WERI-Rb-1 (cell line): ENCODE data around the gene SYNJ1.

Source experiments
- DNase-seq: peaks from one replicate; pipeline ENCODE4 v3.0.0-alpha.2; 2020
- H3K27ac ChIP-seq: fragments of 250-450 bp; sonication (Bioruptor Pico); 2 replicates; pipeline ENCODE4 v1.5.1; 2020; ENCODE audit warnings: mild to moderate bottlenecking, moderate library complexity
- H3K27me3 ChIP-seq: fragments of 250-450 bp; sonication (Bioruptor Pico); 2 replicates; pipeline ENCODE4 v1.5.1; 2021; ENCODE audit warnings: mild to moderate bottlenecking, low read depth, moderate library complexity; ENCODE audit not compliant: insufficient read depth, severe bottlenecking
- H3K36me3 ChIP-seq: fragments of 250-450 bp; sonication (Bioruptor Pico); 2 replicates; pipeline ENCODE4 v1.5.1; 2020; ENCODE audit warnings: mild to moderate bottlenecking, moderate library complexity
- H3K4me3 ChIP-seq: 2 replicates; pipeline ENCODE4 v1.5.1; 2011; ENCODE audit warnings: low read depth, mild to moderate bottlenecking, control low read depth, low read length
- H3K9me3 ChIP-seq: fragments of 250-450 bp; sonication (Bioruptor Pico); 2 replicates; pipeline ENCODE4 v1.5.1; 2021; ENCODE audit warnings: mild to moderate bottlenecking, moderate library complexity; ENCODE audit not compliant: severe bottlenecking
- CTCF ChIP-seq: IDR thresholded peaks from 2 replicates; pipeline ENCODE4 v1.5.1; 2011; ENCODE audit warnings: low read depth, mild to moderate bottlenecking, control low read depth, inconsistent platforms, low read length

Gene SYNJ1

GRCh38 chr21:32658524-32658923 lies 69.3 kb downstream of the SYNJ1 start:
- Histone ChIP-seq H3K36me3 (peaks cover 41% of the 10 kb centered on the region), H3K27me3 (no peaks in the 10 kb centered on the region)

GRCh38 chr21:32653326-32653901 lies 74.4 kb downstream of the SYNJ1 start:
- Histone ChIP-seq H3K4me3 (no peak overlapping the region), H3K36me3 (peaks cover 48% of the 10 kb centered on the region), H3K9me3 (no peaks in the 10 kb centered on the region), H3K27ac (no peak overlapping the region), H3K27me3 (no peaks in the 10 kb centered on the region)
- TF ChIP-seq CTCF = peak; percentile 82
- DNase-seq = peak; percentile 40

More at GRCh38 chr21:32658524-32658923, 69.3 kb downstream of the SYNJ1 start:
- TF ChIP-seq CTCF = no peak
- Histone ChIP-seq H3K9me3 (no peaks in the 10 kb centered on the region), H3K4me3 (no peak overlapping the region), H3K27ac (no peak overlapping the region)
- no peak for DNase-seq

GRCh38 chr21:32648165-32648564 lies 79.6 kb downstream of the SYNJ1 start:
- Histone ChIP-seq H3K36me3 (peaks cover 31% of the 10 kb centered on the region), H3K27me3 (no peaks in the 10 kb centered on the region), H3K27ac (no peak overlapping the region), H3K4me3 (no peak overlapping the region), H3K9me3 (no peaks in the 10 kb centered on the region)
- TF ChIP-seq CTCF = no peak
- DNase-seq = no peak

GRCh38 chr21:32645261-32646182 lies 82.3 kb downstream of the SYNJ1 start:
- H3K4me3 ChIP-seq = no peak overlapping the region
- TF ChIP-seq CTCF = no peak
- no peaks in the 10 kb centered on the region for H3K27me3 ChIP-seq
- peaks cover 30% of the 10 kb centered on the region for H3K36me3 ChIP-seq
- DNase-seq = no peak
- no peaks in the 10 kb centered on the region for H3K9me3 ChIP-seq
- no peak overlapping the region for H3K27ac ChIP-seq

DNA sequence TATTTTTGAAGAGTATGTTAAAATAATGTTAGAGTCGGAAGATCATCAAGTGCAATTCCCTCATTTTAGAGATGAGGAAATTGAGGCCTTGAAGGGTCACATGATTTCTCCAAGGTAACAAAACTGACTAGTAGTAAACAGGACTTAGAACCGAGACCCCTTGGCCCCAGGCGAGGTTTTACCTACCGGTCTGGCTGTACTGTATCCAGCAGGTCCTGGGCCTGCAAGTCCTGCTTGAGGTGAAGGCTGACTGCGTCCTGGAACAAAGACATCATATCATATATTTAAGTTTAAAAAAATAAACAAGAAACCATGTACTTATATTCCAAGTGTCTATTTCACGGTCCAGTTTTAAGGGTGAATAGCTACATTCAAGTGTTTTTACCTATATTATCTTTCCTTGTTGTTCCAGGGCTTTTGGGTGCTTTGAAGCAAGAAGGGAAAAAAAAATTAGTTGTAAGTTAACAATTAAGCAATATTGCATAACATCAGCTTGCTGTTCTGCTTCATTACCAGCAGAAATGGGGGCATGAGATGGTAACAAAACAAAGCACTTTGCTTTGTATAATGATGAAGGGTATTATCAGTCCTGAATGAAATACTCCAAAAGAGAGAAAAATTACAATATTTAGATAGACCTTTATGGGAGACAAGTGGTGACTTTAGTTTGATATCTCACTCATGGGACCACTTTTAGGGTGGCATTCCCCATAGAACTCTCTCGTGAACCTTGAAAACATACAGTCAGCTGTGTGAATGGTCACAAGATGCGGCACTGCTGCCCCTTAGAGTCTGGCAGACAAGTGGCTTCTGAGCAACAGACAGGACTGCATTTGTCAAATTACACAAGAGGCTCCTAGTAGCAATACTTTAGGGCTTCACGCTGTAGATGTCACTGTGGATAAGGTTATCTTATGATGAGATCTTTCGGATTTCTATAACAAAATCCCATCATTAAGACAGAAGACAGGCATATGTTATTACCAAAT lies 85.8 kb downstream of the SYNJ1 start:
- Histone ChIP-seq H3K9me3 (no peaks in the 10 kb centered on the region), H3K4me3 (no peak overlapping the region), H3K27ac (no peak overlapping the region), H3K27me3 (no peaks in the 10 kb centered on the region), H3K36me3 (peaks cover 48% of the 10 kb centered on the region)
- TF ChIP-seq CTCF = 0 out of 2 replicates have a peak, but pooled peaks have one; percentile 7
- DNase-seq = no peak
